GM18505 (cell line): ENCODE measurements around the gene ABCC8.

Experiments
- ATAC-seq: cut with Tn5 transposase; IDR thresholded peaks from one replicate; pipeline ENCODE4 v1.9.1; 2021; ENCODE audit not compliant: unreplicated experiment
- POLR2A ChIP-seq: IDR thresholded peaks from 4 replicates; pipeline ENCODE4 v1.6.1; 2011; ENCODE audit warnings: borderline replicate concordance; ENCODE audit not compliant: insufficient read depth, insufficient read length; ENCODE audit errors: extremely low read depth

The ABCC8 gene

GRCh38 chr11:17384002-17384511 lies 92.6 kb downstream of the ABCC8 start:
- no peak for ATAC-seq
- no peak for TF ChIP-seq POLR2A

GRCh38 chr11:17383461-17383860 lies 93.2 kb downstream of the ABCC8 start:
- TF ChIP-seq POLR2A, result no peak
- no peak for ATAC-seq

GRCh38 chr11:17382046-17382728 lies 94.5 kb downstream of the ABCC8 start:
- no peak for ATAC-seq
- TF ChIP-seq POLR2A, result no peak

- ATAC-seq, result no peak
These were observed 95.5 kb downstream of the ABCC8 start for GRCh38 chr11:17381156-17381555.

GRCh38 chr11:17379383-17380180 lies 97.1 kb downstream of the ABCC8 start:
- no peak for ATAC-seq
- no peak for TF ChIP-seq POLR2A

More at GRCh38 chr11:17381156-17381555, 95.5 kb downstream of the ABCC8 start:
- TF ChIP-seq POLR2A, result no peak

- no peak for TF ChIP-seq POLR2A
- ATAC-seq, result no peak
These were observed 98.0 kb downstream of the ABCC8 start for GRCh38 chr11:17378655-17379054.

GRCh38 chr11:17376493-17376892 lies 100.2 kb downstream of the ABCC8 start:
- no peak for ATAC-seq
- TF ChIP-seq POLR2A, result no peak

GRCh38 chr11:17375547-17375946 lies 101.1 kb downstream of the ABCC8 start:
- TF ChIP-seq POLR2A, result no peak
- no peak for ATAC-seq

GRCh38 chr11:17371614-17372013 lies 105.0 kb downstream of the ABCC8 start:
- no peak for TF ChIP-seq POLR2A
- ATAC-seq, result no peak

GRCh38 chr11:17369684-17370243 lies 106.9 kb downstream of the ABCC8 start:
- ATAC-seq, result no peak
- TF ChIP-seq POLR2A, result no peak

- TF ChIP-seq POLR2A, result no peak
- no peak for ATAC-seq
These were observed 107.6 kb downstream of the ABCC8 start for GRCh38 chr11:17369094-17369493.

GRCh38 chr11:17368551-17368950 lies 108.1 kb downstream of the ABCC8 start:
- no peak for TF ChIP-seq POLR2A
- ATAC-seq, result no peak

- ATAC-seq, result no peak
- no peak for TF ChIP-seq POLR2A
These were observed 110.2 kb downstream of the ABCC8 start for GRCh38 chr11:17366495-17366894.
